B cell (primary cell): ENCODE results near the gene YRDC. TPM values are rescaled to one million over a fixed set of nuclear protein-coding genes. Genes with fewer than 3 reads are reported as not detected.
A peak's percentile ranks its signal among the peaks of the same experiment; 100 is the strongest.

Experiments
- ATAC-seq: fragments of 200-7000 bp; cut with Tn5 transposase; one replicate; pipeline ENCODE4 v1.10.0; 2021; ENCODE audit warnings: low read depth, mild to moderate bottlenecking, moderate number of reproducible peaks, moderate library complexity
- CTCF ChIA-PET: fragments of 350-600 bp; sonication (Branson Sonifier 250); formaldehyde crosslinking; loops from one replicate; lab custom pipeline; 2021; ENCODE audit warnings: antibody characterized with exemption, inconsistent platforms; lab: Charles Lee
- POLR2A ChIA-PET: fragments of 350-600 bp; sonication (Branson Sonifier 250); formaldehyde crosslinking; loops from one replicate; lab custom pipeline; 2021; ENCODE audit warnings: antibody characterized with exemption; lab: Charles Lee
- DNase-seq: peaks from one replicate; pipeline ENCODE4 v3.0.0; 2013
- H2AFZ ChIP-seq: 2 replicates; pipeline ENCODE4 v1.6.1; 2012; ENCODE audit warnings: mild to moderate bottlenecking, low read depth, low read length; ENCODE audit not compliant: insufficient read depth, poor library complexity, severe bottlenecking
- H3K27ac ChIP-seq, 2 donors: 1 replicate in 1 of 2; 2 replicates in 1 of 2; pipeline ENCODE4 v1.5.1; 2012 to 2013; ENCODE audit warnings: low read length in 2 of 2, mild to moderate bottlenecking in 2 of 2, moderate library complexity in 1 of 2
- H3K27me3 ChIP-seq, 4 experiments: fragments of 200-600 bp in 1 of 4; sonication (generic) in 1 of 4; replicated peaks in 1 of 4; 1 replicate in 2 of 4; 2 replicates in 2 of 4; pipeline versions ENCODE4 v1.6.1 to v1.7.0; 2013 to 2016; ENCODE audit warnings: low read length in 3 of 4, mild to moderate bottlenecking in 2 of 4, mixed read lengths in 1 of 4, moderate library complexity in 1 of 4; ENCODE audit not compliant: insufficient read depth in 4 of 4, control insufficient read depth in 3 of 4; ENCODE audit errors: control extremely low read depth in 1 of 4
- H3K36me3 ChIP-seq, 2 experiments: replicated peaks in 1 of 2; 1 replicate in 1 of 2; 2 replicates in 1 of 2; pipeline versions ENCODE4 v1.6.1 to v1.7.1; 2013; ENCODE audit warnings: low read length in 1 of 2; ENCODE audit not compliant: insufficient read depth in 2 of 2, control insufficient read depth in 1 of 2; ENCODE audit errors: control extremely low read depth in 1 of 2, extremely low read depth in 1 of 2
- H3K4me1 ChIP-seq, 2 donors: fragments of 200-600 bp in 1 of 2; sonication (generic) in 1 of 2; 1 replicate in 1 of 2; 2 replicates in 1 of 2; pipeline versions ENCODE4 v1.5.1 to v1.6.1; 2013 to 2017; ENCODE audit warnings: low read length in 2 of 2; ENCODE audit not compliant: control insufficient read depth in 2 of 2, insufficient read depth in 2 of 2
- H3K4me2 ChIP-seq: replicated peaks from 2 replicates; pipeline ENCODE3; 2012; ENCODE audit warnings: mild to moderate bottlenecking, low read depth, low read length; ENCODE audit not compliant: poor library complexity, severe bottlenecking
- H3K4me3 ChIP-seq, 5 experiments: fragments of 200-600 bp in 1 of 5; sonication (generic) in 1 of 5; 1 replicate in 3 of 5; 2 replicates in 2 of 5; pipeline versions ENCODE4 v1.5.1 to v1.7.0; 2011 to 2016; ENCODE audit warnings: low read length in 4 of 5, mild to moderate bottlenecking in 4 of 5, low read depth in 2 of 5, control low read depth in 1 of 5, moderate library complexity in 1 of 5; ENCODE audit not compliant: insufficient read depth in 1 of 5; ENCODE audit errors: control extremely low read depth in 1 of 5, extremely low read depth in 1 of 5
- H3K79me2 ChIP-seq: fragments of 200-600 bp; sonication (generic); one replicate; pipeline ENCODE4 v1.6.0; 2016; ENCODE audit warnings: low read length; ENCODE audit not compliant: control insufficient read depth, insufficient read depth
- H3K9ac ChIP-seq: fragments of 200-600 bp; sonication (generic); 2 replicates; pipeline ENCODE4 v1.6.1; 2017; ENCODE audit warnings: mild to moderate bottlenecking, low read length, moderate library complexity
- H3K9me3 ChIP-seq, 3 donors: one replicate each; pipeline versions ENCODE4 v1.6.1 to v1.7.1; 2013; ENCODE audit warnings: low read length in 2 of 3; ENCODE audit not compliant: control insufficient read depth in 2 of 3, insufficient read depth in 1 of 3; ENCODE audit errors: control extremely low read depth in 1 of 3
- H4K20me1 ChIP-seq: 2 replicates; pipeline ENCODE4 v1.6.0; 2012; ENCODE audit warnings: mild to moderate bottlenecking, low read length; ENCODE audit not compliant: insufficient read depth, control insufficient read depth, poor library complexity, severe bottlenecking
- H3K27ac Mint-ChIP-seq: one replicate; pipeline ENCODE4 v1.8.0; 2021; ENCODE audit warnings: mixed read lengths
- H3K27me3 Mint-ChIP-seq: one replicate; pipeline ENCODE4 v1.8.0; 2021; ENCODE audit warnings: mixed read lengths
- H3K4me1 Mint-ChIP-seq: one replicate; pipeline ENCODE4 v1.8.0; 2021; ENCODE audit warnings: mixed read lengths
- H3K4me3 Mint-ChIP-seq: one replicate; pipeline ENCODE4 v1.8.0; 2021; ENCODE audit warnings: mixed read lengths
- H3K9me3 Mint-ChIP-seq: one replicate; pipeline ENCODE4 v1.8.0; 2022; ENCODE audit warnings: mixed read lengths; ENCODE audit not compliant: insufficient read depth
- EZH2 ChIP-seq: IDR thresholded peaks from 2 replicates; pipeline ENCODE4 v1.6.1; 2012; ENCODE audit warnings: borderline replicate concordance, low read depth, mild to moderate bottlenecking, moderate library complexity, low read length; ENCODE audit not compliant: insufficient read depth, poor library complexity, severe bottlenecking
- WGBS: methylation state at CpG from one replicate; pipeline ENCODE4 v1.1.5; 2013; ENCODE audit warnings: missing lambda C conversion rate; ENCODE audit not compliant: insufficient coverage; 5-methylcytosine and 5-hydroxymethylcytosine counted together
- intact Hi-C: fragments of 100-400 bp; cut with micrococcal nuclease; formaldehyde crosslinking; loops from one replicate; pipeline ENCODE4 v1.10.0; 2022
- polyA plus RNA-seq: library from polyadenylated mRNA; depleted of rRNA; stranded (reverse); fragments of >200 nt; gene quantifications from 2 replicates; pipeline ENCODE4 v1.2.3, GENCODE V29; 2012
- total RNA-seq, 2 donors: library from RNA; stranded (reverse); fragments of 120-200 nt in 1 of 2; gene quantifications; 1 replicate in 1 of 2; 2 replicates in 1 of 2; pipeline versions ENCODE4 v1.2.3 to v1.2.4, GENCODE V29; 2013 to 2022
- TF ChIP-seq, protein P1 (sequence below): fragments of 200-600 bp; IDR thresholded peaks from one replicate; pipeline ENCODE4 v1.8.0; 2022; ENCODE audit warnings: antibody characterized with exemption, mild to moderate bottlenecking

YRDC gene
- total and polyA plus RNA-seq, 2 donors (not counting 1 experiment from before 2014, with no cell fraction given) = 12.5 to 16.7 TPM

DNA sequence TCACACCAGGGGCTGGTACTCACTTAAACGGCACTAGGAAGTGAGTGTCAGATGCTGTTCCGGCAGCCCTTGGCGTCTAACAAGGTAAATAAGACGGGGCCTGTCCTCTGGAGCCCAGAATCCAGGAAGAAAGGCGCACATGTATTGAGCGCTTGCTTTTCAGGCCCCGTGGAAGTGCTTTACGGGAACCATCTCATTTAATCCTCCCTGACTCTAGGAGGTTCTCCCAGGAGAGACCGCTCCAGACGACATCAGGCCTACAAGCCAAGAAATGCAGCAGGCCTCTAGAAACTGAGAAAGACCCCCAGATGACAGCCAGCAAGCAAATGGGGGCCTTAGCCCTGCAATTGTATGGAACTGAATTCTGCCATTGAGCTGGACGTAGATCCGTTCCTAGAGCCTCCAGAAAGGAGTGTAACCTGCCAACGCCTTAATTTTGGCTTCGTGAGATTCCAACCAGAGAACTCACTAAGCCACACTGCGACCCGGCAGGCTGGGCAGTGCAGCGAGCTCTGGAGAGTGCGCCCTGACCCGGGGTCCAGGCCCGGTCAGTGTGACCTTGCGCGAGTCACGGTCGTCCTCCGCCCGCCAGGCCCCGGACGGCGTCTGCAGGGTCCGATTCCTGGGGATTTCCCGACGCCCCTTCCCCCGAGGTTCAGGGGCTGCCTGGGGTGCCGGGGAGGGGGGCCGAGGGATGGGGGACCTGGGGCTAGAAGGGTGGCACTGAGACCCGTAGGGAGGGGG, 14.9 kb downstream of the YRDC start:
- 41% methylated on average over 29 of the region's 36 CpGs for WGBS
- Histone ChIP-seq H2AFZ (peak overlapping the region; percentile 84), H3K9me3 (no peaks in the 10 kb centered on the region), H3K36me3 (peaks cover 0 to 2% of the 10 kb centered on the region in 2 experiments), H3K9ac (peak overlapping the region; percentile 35), H3K4me3 (peak overlapping the region in 4 of 5 experiments; percentile 40 to 66 (median 62)), H3K4me2 (peak overlapping the region; percentile 93), H3K4me1 (peaks cover 15 to 18% of the 10 kb centered on the region in 2 donors), H3K27ac (no peak overlapping the region), H4K20me1 (peaks cover 11% of the 10 kb centered on the region), H3K27me3 (peaks cover 0 to 24% (median 1%) of the 10 kb centered on the region in 4 experiments), H3K79me2 (no peaks in the 10 kb centered on the region)
- peaks cover 18% of the 10 kb centered on the region for H3K4me1 Mint-ChIP-seq
- peak overlapping the region; percentile 6 for H3K27ac Mint-ChIP-seq
- H3K4me3 Mint-ChIP-seq = peak overlapping the region; percentile 77
- CTCF ChIA-PET = interaction anchor here (0.9 kb wide), 1 partner anchor 15 kb away, joined by 6 read pairs; the partner anchor contains the start of genes C1orf122 and YRDC
- H3K27me3 Mint-ChIP-seq = peaks cover 18% of the 10 kb centered on the region
- H3K9me3 Mint-ChIP-seq = no peaks in the 10 kb centered on the region
- no peak for ATAC-seq
- DNase-seq = no peak
- POLR2A ChIA-PET = interaction anchor here (0.6 kb wide), 1 partner anchor 15 kb away, joined by 4 read pairs; the partner anchor contains the start of gene YRDC
- no peak for TF ChIP-seq EZH2
- TF ChIP-seq, protein P1, sequence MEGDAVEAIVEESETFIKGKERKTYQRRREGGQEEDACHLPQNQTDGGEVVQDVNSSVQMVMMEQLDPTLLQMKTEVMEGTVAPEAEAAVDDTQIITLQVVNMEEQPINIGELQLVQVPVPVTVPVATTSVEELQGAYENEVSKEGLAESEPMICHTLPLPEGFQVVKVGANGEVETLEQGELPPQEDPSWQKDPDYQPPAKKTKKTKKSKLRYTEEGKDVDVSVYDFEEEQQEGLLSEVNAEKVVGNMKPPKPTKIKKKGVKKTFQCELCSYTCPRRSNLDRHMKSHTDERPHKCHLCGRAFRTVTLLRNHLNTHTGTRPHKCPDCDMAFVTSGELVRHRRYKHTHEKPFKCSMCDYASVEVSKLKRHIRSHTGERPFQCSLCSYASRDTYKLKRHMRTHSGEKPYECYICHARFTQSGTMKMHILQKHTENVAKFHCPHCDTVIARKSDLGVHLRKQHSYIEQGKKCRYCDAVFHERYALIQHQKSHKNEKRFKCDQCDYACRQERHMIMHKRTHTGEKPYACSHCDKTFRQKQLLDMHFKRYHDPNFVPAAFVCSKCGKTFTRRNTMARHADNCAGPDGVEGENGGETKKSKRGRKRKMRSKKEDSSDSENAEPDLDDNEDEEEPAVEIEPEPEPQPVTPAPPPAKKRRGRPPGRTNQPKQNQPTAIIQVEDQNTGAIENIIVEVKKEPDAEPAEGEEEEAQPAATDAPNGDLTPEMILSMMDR = no peak
- intact Hi-C loops = loop anchor here (5.0 kb wide), 1 partner anchor 101 kb away; the partner anchor contains the start of gene CDCA8

DNA sequence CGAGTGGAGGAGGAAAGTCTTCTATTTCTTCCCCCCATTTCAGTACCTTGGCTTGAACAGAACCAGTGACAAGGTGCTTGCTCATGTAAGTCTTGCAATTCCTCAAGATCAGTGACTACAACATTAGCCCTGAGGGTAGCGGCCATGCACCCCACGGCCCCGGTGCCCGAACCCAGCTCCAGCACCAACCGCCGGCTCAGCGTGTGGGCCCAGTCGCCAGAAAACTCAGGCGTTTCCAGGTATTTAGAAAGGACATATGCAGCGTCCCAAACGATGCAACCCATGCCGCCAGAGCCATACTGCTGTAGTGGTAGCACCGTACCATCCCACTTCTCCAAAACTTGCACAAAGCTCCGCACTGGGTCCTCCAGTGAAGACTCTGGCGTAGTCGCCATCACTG, 25.5 kb downstream of the YRDC start:
- H3K27me3 ChIP-seq = no peaks in the 10 kb centered on the region
- intact Hi-C loops = no loop called here
- Mint-ChIP-seq H3K27ac (no peak overlapping the region), H3K4me1 (peaks cover 2% of the 10 kb centered on the region), H3K9me3 (no peaks in the 10 kb centered on the region), H3K27me3 (peaks cover 17% of the 10 kb centered on the region), H3K4me3 (no peak overlapping the region)
- no peak overlapping the region for H3K4me3 ChIP-seq
- ATAC-seq (no peak), DNase-seq (no peak)
- ChIA-PET POLR2A (no interaction called here), CTCF (no interaction called here)
- no peaks in the 10 kb centered on the region for H3K79me2 ChIP-seq
- no peaks in the 10 kb centered on the region for H4K20me1 ChIP-seq
- H3K27ac ChIP-seq = no peak overlapping the region
- TF ChIP-seq, protein P1 = no peak
- no peak for TF ChIP-seq EZH2
- no peaks in the 10 kb centered on the region for H3K4me1 ChIP-seq
- no peak overlapping the region for H3K4me2 ChIP-seq
- H2AFZ ChIP-seq = no peak overlapping the region
- H3K9ac ChIP-seq = no peak overlapping the region
- no peaks in the 10 kb centered on the region for H3K36me3 ChIP-seq
- WGBS = 84% methylated on average over 12 of the region's 17 CpGs
- no peaks in the 10 kb centered on the region for H3K9me3 ChIP-seq
